ENCODE measurements around the gene TMEM87A. TPM values are rescaled to one million over a fixed set of nuclear protein-coding genes. Genes with fewer than 3 reads are reported as not detected.

The TMEM87A gene
- polyA plus RNA-seq, 1 experiment: 37.4 TPM

DNA sequence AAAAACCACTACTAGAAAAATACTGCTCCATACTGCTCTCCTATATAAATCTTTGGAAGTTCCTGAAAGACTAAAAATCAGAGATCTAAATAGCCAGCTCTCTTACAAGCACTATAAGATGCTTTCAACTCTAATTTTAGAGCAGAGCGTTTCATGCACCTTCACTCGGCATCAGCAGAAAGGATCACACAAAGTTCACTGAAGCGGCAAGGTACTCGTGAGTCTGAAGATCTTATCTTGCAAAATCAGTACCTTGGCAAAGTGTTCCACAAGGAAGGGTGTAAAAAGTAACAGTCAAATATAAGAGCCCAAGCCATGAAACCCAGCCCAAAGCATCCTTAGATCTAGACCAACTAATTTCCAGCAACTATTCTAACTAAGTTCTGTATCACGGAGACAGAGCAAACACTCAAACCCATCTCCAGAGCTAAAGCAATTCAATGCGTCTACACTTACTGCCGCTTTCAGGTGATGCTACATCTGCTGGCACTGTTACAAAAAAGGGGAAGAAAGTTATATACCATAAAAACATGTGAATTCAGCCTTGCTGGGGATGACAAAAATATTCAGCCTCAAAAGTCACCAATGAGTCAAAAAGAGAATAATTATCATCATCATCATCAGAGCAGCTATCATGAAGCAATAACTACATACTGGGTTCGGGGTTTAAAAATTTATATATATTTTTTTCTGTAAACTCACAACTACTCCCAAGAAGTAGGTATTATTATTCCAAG, 81.5 kb downstream of the TMEM87A start:
- no peaks in the 10 kb centered on the region for H3K9me3 ChIP-seq (ENCODE audit: control insufficient read depth, insufficient read depth, low read length)
- no peaks in the 10 kb centered on the region for H3K27me3 ChIP-seq (ENCODE audit: control insufficient read depth, insufficient read depth, low read length)
- ChIA-PET CTCF (interaction anchor here (1.2 kb wide), 1 partner anchor 193 kb away, joined by 3 read pairs; no protein-coding TSS in a partner anchor), POLR2A (no interaction called here)
- H3K4me3 ChIP-seq (ENCODE audit: low read depth, low read length): no peak overlapping the region
- no peak for TF ChIP-seq CTCF (IDR thresholded peaks at IDR 0.05; ENCODE audit: low read depth, low read length)
- no peak overlapping the region for H3K27ac ChIP-seq (ENCODE audit: low read depth, low read length)
- DNase-seq (ENCODE audit: low read depth, low spot score): no peak

GRCh38 chr15:42190370-42190769, 82.9 kb downstream of the TMEM87A start:
- Histone ChIP-seq H3K27ac (ENCODE audit: low read depth, low read length) (no peak overlapping the region), H3K4me3 (ENCODE audit: low read depth, low read length) (no peak overlapping the region), H3K27me3 (ENCODE audit: control insufficient read depth, insufficient read depth, low read length) (no peaks in the 10 kb centered on the region), H3K9me3 (ENCODE audit: control insufficient read depth, insufficient read depth, low read length) (no peaks in the 10 kb centered on the region)
- CTCF ChIA-PET: no interaction called here
- TF ChIP-seq CTCF (IDR thresholded peaks at IDR 0.05; ENCODE audit: low read depth, low read length): no peak
- POLR2A ChIA-PET: no interaction called here
- DNase-seq (ENCODE audit: low read depth, low spot score): no peak

- DNase-seq (ENCODE audit: low read depth, low spot score): no peak
- CTCF ChIA-PET: no interaction called here
- POLR2A ChIA-PET: no interaction called here
Measured at GRCh38 chr15:42185801-42186200, 87.4 kb downstream of the TMEM87A start.

DNA sequence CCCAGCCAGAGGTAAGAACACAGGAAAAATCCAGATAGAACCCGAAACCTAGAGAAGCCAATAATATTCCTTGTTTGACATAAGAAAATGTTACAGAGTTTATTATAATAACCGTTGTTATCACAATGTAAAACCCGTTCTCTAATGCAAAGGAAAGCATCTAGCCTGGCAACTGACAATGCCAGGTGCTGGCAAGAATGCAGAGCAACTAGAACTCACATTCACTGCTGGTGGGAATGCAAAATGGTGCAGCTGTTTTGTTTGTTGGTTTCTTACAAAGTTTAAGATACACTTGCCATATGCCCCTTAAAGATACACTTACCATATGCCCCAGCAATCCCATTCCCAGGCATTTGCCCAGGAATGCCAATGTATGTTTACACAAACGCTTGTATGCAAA, 88.5 kb downstream of the TMEM87A start:
- ChIA-PET CTCF (no interaction called here), POLR2A (no interaction called here)
- TF ChIP-seq CTCF (IDR thresholded peaks at IDR 0.05; ENCODE audit: low read depth, low read length): no peak
- DNase-seq (ENCODE audit: low read depth, low spot score): no peak
- H3K27me3 ChIP-seq (ENCODE audit: control insufficient read depth, insufficient read depth, low read length): no peaks in the 10 kb centered on the region
- H3K9me3 ChIP-seq (ENCODE audit: control insufficient read depth, insufficient read depth, low read length): no peaks in the 10 kb centered on the region
- no peak overlapping the region for H3K4me3 ChIP-seq (ENCODE audit: low read depth, low read length)
- no peak overlapping the region for H3K27ac ChIP-seq (ENCODE audit: low read depth, low read length)

More at GRCh38 chr15:42185801-42186200, 87.4 kb downstream of the TMEM87A start:
- no peak overlapping the region for H3K4me3 ChIP-seq (ENCODE audit: low read depth, low read length)
- TF ChIP-seq CTCF (IDR thresholded peaks at IDR 0.05; ENCODE audit: low read depth, low read length): no peak
- H3K9me3 ChIP-seq (ENCODE audit: control insufficient read depth, insufficient read depth, low read length): no peaks in the 10 kb centered on the region
- H3K27me3 ChIP-seq (ENCODE audit: control insufficient read depth, insufficient read depth, low read length): no peaks in the 10 kb centered on the region
- no peak overlapping the region for H3K27ac ChIP-seq (ENCODE audit: low read depth, low read length)

- no peak overlapping the region for H3K4me3 ChIP-seq (ENCODE audit: low read depth, low read length)
- no peaks in the 10 kb centered on the region for H3K27me3 ChIP-seq (ENCODE audit: control insufficient read depth, insufficient read depth, low read length)
- no peak for DNase-seq (ENCODE audit: low read depth, low spot score)
- no peak overlapping the region for H3K27ac ChIP-seq (ENCODE audit: low read depth, low read length)
- no peaks in the 10 kb centered on the region for H3K9me3 ChIP-seq (ENCODE audit: control insufficient read depth, insufficient read depth, low read length)
- ChIA-PET POLR2A (no interaction called here), CTCF (interaction anchor here (0.6 kb wide), 1 partner anchor 334 kb away, joined by 3 read pairs; no protein-coding TSS in a partner anchor)
- TF ChIP-seq CTCF (IDR thresholded peaks at IDR 0.05; ENCODE audit: low read depth, low read length): no peak
Measured at GRCh38 chr15:42184296-42184695, 88.9 kb downstream of the TMEM87A start.
